ENCODE measurements around the gene NYAP2.
A peak's percentile ranks its signal among the peaks of the same experiment; 100 is the strongest.

The NYAP2 gene

GRCh38 chr2:225636558-225636957 lies 237.0 kb downstream of the NYAP2 start:
- DNase-seq = no peak

- no peak for DNase-seq
Observed at GRCh38 chr2:225637259-225637658, 237.7 kb downstream of the NYAP2 start.

- no peak for DNase-seq
Observed at GRCh38 chr2:225640550-225640949, 241.0 kb downstream of the NYAP2 start.

GRCh38 chr2:225649274-225649673 lies 249.8 kb downstream of the NYAP2 start:
- DNase-seq = no peak

GRCh38 chr2:225650041-225650440 lies 250.5 kb downstream of the NYAP2 start:
- no peak for DNase-seq

- DNase-seq = peak; percentile 69
Observed at GRCh38 chr2:225660262-225661131, 261.0 kb downstream of the NYAP2 start.

- DNase-seq = no peak
Observed at GRCh38 chr2:225662101-225662500, 262.6 kb downstream of the NYAP2 start.

GRCh38 chr2:225667445-225667844 lies 267.9 kb downstream of the NYAP2 start:
- DNase-seq = no peak

- no peak for DNase-seq
Observed at GRCh38 chr2:225668606-225669266, 269.2 kb downstream of the NYAP2 start.

- no peak for DNase-seq
Observed at GRCh38 chr2:225670111-225670974, 270.8 kb downstream of the NYAP2 start.

GRCh38 chr2:225678792-225679191 lies 279.3 kb downstream of the NYAP2 start:
- DNase-seq = no peak

- DNase-seq = no peak
Observed at GRCh38 chr2:225683258-225683657, 283.7 kb downstream of the NYAP2 start.

- DNase-seq = no peak
Observed at GRCh38 chr2:225690153-225690552, 290.6 kb downstream of the NYAP2 start.

- no peak for DNase-seq
Observed at GRCh38 chr2:225691711-225692110, 292.2 kb downstream of the NYAP2 start.

- DNase-seq = no peak
Observed at GRCh38 chr2:225693259-225693658, 293.7 kb downstream of the NYAP2 start.

GRCh38 chr2:225694664-225695063 lies 295.2 kb downstream of the NYAP2 start:
- DNase-seq = no peak

GRCh38 chr2:225697936-225698335 lies 298.4 kb downstream of the NYAP2 start:
- no peak for DNase-seq
